Prostate gland (tissue), 2 donors: ENCODE data around the gene HOXC6.

Experiments
- POLR2A ChIP-seq: fragments of 450-650 bp; IDR thresholded peaks from one replicate; pipeline ENCODE4 v1.6.1; 2016; ENCODE audit warnings: antibody characterized with exemption, mild to moderate bottlenecking
- POLR2AphosphoS5 ChIP-seq: sonication (generic); formaldehyde crosslinking; IDR thresholded peaks from one replicate; pipeline ENCODE4 v1.6.1; 2017; ENCODE audit warnings: antibody characterized with exemption
- TF ChIP-seq, protein P1 (sequence below), 4 experiments: fragments of 200-600 bp in 2 of 4; fragments of 450-650 bp in 2 of 4; sonication (generic) in 2 of 4; IDR thresholded peaks; 1 replicate in 3 of 4; 2 replicates in 1 of 4; pipeline ENCODE4 v1.5.1; 2016 to 2019; ENCODE audit warnings: antibody characterized with exemption in 4 of 4, mild to moderate bottlenecking in 2 of 4, moderate library complexity in 2 of 4

- TF ChIP-seq, protein P1, sequence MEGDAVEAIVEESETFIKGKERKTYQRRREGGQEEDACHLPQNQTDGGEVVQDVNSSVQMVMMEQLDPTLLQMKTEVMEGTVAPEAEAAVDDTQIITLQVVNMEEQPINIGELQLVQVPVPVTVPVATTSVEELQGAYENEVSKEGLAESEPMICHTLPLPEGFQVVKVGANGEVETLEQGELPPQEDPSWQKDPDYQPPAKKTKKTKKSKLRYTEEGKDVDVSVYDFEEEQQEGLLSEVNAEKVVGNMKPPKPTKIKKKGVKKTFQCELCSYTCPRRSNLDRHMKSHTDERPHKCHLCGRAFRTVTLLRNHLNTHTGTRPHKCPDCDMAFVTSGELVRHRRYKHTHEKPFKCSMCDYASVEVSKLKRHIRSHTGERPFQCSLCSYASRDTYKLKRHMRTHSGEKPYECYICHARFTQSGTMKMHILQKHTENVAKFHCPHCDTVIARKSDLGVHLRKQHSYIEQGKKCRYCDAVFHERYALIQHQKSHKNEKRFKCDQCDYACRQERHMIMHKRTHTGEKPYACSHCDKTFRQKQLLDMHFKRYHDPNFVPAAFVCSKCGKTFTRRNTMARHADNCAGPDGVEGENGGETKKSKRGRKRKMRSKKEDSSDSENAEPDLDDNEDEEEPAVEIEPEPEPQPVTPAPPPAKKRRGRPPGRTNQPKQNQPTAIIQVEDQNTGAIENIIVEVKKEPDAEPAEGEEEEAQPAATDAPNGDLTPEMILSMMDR (IDR thresholded peaks at IDR 0.05) = no peak
- TF ChIP-seq POLR2A (no peak), POLR2AphosphoS5 (no peak)
Observed at GRCh38 chr12:54035568-54036264, 7.5 kb downstream of the HOXC6 start.
